GM12892 (cell line): ENCODE data around the gene FAM114A1.
"Not testable (repeated sequence)": the region's sequence is repeated elsewhere in the genome, so short reads cannot be mapped to it uniquely, and the experiment has no call there.

ENCODE experiments used
- DNase-seq: peaks from one replicate; pipeline ENCODE4 v3.0.0; 2011; ENCODE audit not compliant: insufficient read length
- FAIRE-seq: peaks from 2 replicates; lab custom pipeline; 2011; peaks lifted over from hg19 to GRCh38; lab: Jason Lieb, UNC
- POLR2A ChIP-seq: IDR thresholded peaks from 2 replicates; pipeline ENCODE4 v1.6.1; 2011; ENCODE audit warnings: low read depth, low read length, control low read depth
- POLR2AphosphoS5 ChIP-seq: IDR thresholded peaks from 2 replicates; pipeline ENCODE4 v1.6.1; 2011; ENCODE audit warnings: low read depth, low read length, control low read depth
- TAF1 ChIP-seq: IDR thresholded peaks from 2 replicates; pipeline ENCODE4 v1.6.1; 2011; ENCODE audit warnings: low read depth, mild to moderate bottlenecking, control low read depth, low read length, borderline replicate concordance

FAM114A1 gene

GRCh38 chr4:38928568-38928967, 61.0 kb downstream of the FAM114A1 start:
- no peak for FAIRE-seq
- TF ChIP-seq TAF1 (no peak), POLR2A (no peak), POLR2AphosphoS5 (no peak)

GRCh38 chr4:38928974-38929373, 61.4 kb downstream of the FAM114A1 start:
- TF ChIP-seq POLR2A (no peak), TAF1 (no peak), POLR2AphosphoS5 (no peak)
- no peak for FAIRE-seq
- DNase-seq: no peak

More at GRCh38 chr4:38928568-38928967, 61.0 kb downstream of the FAM114A1 start:
- DNase-seq: no peak

- TF ChIP-seq POLR2AphosphoS5 (no peak), POLR2A (no peak), TAF1 (no peak)
- peak; percentile 25 for DNase-seq
- FAIRE-seq: no peak
Observed at GRCh38 chr4:38930204-38930603, 62.6 kb downstream of the FAM114A1 start.

- FAIRE-seq (no peak), DNase-seq (no peak)
- TF ChIP-seq TAF1: no peak
- TF ChIP-seq POLR2A: no peak
- TF ChIP-seq POLR2AphosphoS5: no peak
Observed at GRCh38 chr4:38930707-38931106, 63.1 kb downstream of the FAM114A1 start.

- DNase-seq (no peak), FAIRE-seq (no peak)
- no peak for TF ChIP-seq TAF1
- no peak for TF ChIP-seq POLR2A
- no peak for TF ChIP-seq POLR2AphosphoS5
Observed at GRCh38 chr4:38931125-38931524, 63.5 kb downstream of the FAM114A1 start.

GRCh38 chr4:38935391-38936073, 67.9 kb downstream of the FAM114A1 start:
- DNase-seq (no peak), FAIRE-seq (no peak)
- TF ChIP-seq POLR2AphosphoS5: no peak
- TF ChIP-seq TAF1: no peak
- TF ChIP-seq POLR2A: no peak

GRCh38 chr4:38939165-38939564, 71.6 kb downstream of the FAM114A1 start:
- TF ChIP-seq TAF1 (no peak), POLR2A (no peak), POLR2AphosphoS5 (no peak)
- DNase-seq (peak; percentile 27), FAIRE-seq (peak; percentile 80)

- DNase-seq (no peak), FAIRE-seq (peak; percentile 71)
- TF ChIP-seq POLR2A: no peak
- TF ChIP-seq TAF1: no peak
- no peak for TF ChIP-seq POLR2AphosphoS5
Observed at GRCh38 chr4:38940476-38940875, 72.9 kb downstream of the FAM114A1 start.

GRCh38 chr4:38941906-38942305, 74.3 kb downstream of the FAM114A1 start:
- not testable (repeated sequence) for FAIRE-seq, DNase-seq

GRCh38 chr4:38943343-38943742, 75.7 kb downstream of the FAM114A1 start:
- no peak for DNase-seq
- TF ChIP-seq POLR2AphosphoS5 (no peak), POLR2A (no peak), TAF1 (no peak)
- no peak for FAIRE-seq

GRCh38 chr4:38944440-38944839, 76.8 kb downstream of the FAM114A1 start:
- no peak for DNase-seq
- FAIRE-seq: peak; percentile 17
- TF ChIP-seq POLR2AphosphoS5 (no peak), POLR2A (no peak), TAF1 (no peak)

GRCh38 chr4:38946919-38947318, 79.3 kb downstream of the FAM114A1 start:
- no peak for DNase-seq
- no peak for FAIRE-seq
- no peak for TF ChIP-seq POLR2A

GRCh38 chr4:38948551-38948950, 80.9 kb downstream of the FAM114A1 start:
- no peak for TF ChIP-seq TAF1
- no peak for TF ChIP-seq POLR2A
- no peak for TF ChIP-seq POLR2AphosphoS5
- FAIRE-seq (no peak), DNase-seq (no peak)
